ENCODE results near the gene DAPK1.
"Not testable (repeated sequence)": the region's sequence is repeated elsewhere in the genome, so short reads cannot be mapped to it uniquely, and the experiment has no call there.

The DAPK1 gene

GRCh38 chr9:87741326-87741725 is 243.7 kb downstream of the DAPK1 start:
- Histone ChIP-seq H3K9me3 (replicated peaks; ENCODE audit: insufficient read depth, low read length) (no peaks in the 10 kb centered on the region), H3K27me3 (replicated peaks; ENCODE audit: insufficient read depth, low read length) (no peaks in the 10 kb centered on the region), H3K4me2 (ENCODE audit: low read depth, low read length) (no peak overlapping the region), H4K20me1 (ENCODE audit: insufficient read depth, low read length) (no peaks in the 10 kb centered on the region), H2AFZ (ENCODE audit: low read length) (no peak overlapping the region), H3K9me2 (replicated peaks; ENCODE audit: insufficient read depth, low read length) (no peaks in the 10 kb centered on the region), H3K4me1 (ENCODE audit: low read length) (no peaks in the 10 kb centered on the region), H3K9ac (ENCODE audit: low read length) (no peak overlapping the region), H3K79me2 (ENCODE audit: low read length) (no peaks in the 10 kb centered on the region), H3K36me3 (replicated peaks; ENCODE audit: insufficient read depth, low read length) (no peaks in the 10 kb centered on the region), H3K4me3 (ENCODE audit: low read length) (no peak overlapping the region), H3K27ac (ENCODE audit: low read length) (no peak overlapping the region), H3F3A (ENCODE audit: insufficient read depth, low read length) (no peaks in the 10 kb centered on the region)
- TF ChIP-seq EZH2 (optimal IDR thresholded peaks at IDR 0.05; ENCODE audit: low read depth, low read length) (no peak), EZH2phosphoT487 (IDR thresholded peaks at IDR 0.05; ENCODE audit: low read length) (no peak), CTCF (IDR thresholded peaks at IDR 0.05; ENCODE audit: low read length) (no peak)
- no peak for DNase-seq

- H2AFZ ChIP-seq (ENCODE audit: low read length): no peak overlapping the region
- no peak for DNase-seq
- H3F3A ChIP-seq (ENCODE audit: insufficient read depth, low read length): no peaks in the 10 kb centered on the region
- no peak overlapping the region for H3K4me2 ChIP-seq (ENCODE audit: low read depth, low read length)
- H3K79me2 ChIP-seq (ENCODE audit: low read length): no peaks in the 10 kb centered on the region
- H3K4me1 ChIP-seq (ENCODE audit: low read length): no peaks in the 10 kb centered on the region
- H3K9ac ChIP-seq (ENCODE audit: low read length): no peak overlapping the region
- TF ChIP-seq CTCF (IDR thresholded peaks at IDR 0.05; ENCODE audit: low read length) (no peak), EZH2phosphoT487 (IDR thresholded peaks at IDR 0.05; ENCODE audit: low read length) (no peak), EZH2 (optimal IDR thresholded peaks at IDR 0.05; ENCODE audit: low read depth, low read length) (no peak)
- no peaks in the 10 kb centered on the region for H3K36me3 ChIP-seq (replicated peaks; ENCODE audit: insufficient read depth, low read length)
- no peak overlapping the region for H3K27ac ChIP-seq (ENCODE audit: low read length)
- H4K20me1 ChIP-seq (ENCODE audit: insufficient read depth, low read length): no peaks in the 10 kb centered on the region
- H3K4me3 ChIP-seq (ENCODE audit: low read length): no peak overlapping the region
- H3K9me3 ChIP-seq (replicated peaks; ENCODE audit: insufficient read depth, low read length): no peaks in the 10 kb centered on the region
- no peaks in the 10 kb centered on the region for H3K9me2 ChIP-seq (replicated peaks; ENCODE audit: insufficient read depth, low read length)
- no peaks in the 10 kb centered on the region for H3K27me3 ChIP-seq (replicated peaks; ENCODE audit: insufficient read depth, low read length)
Measured at GRCh38 chr9:87741891-87742290, 244.2 kb downstream of the DAPK1 start.

- no peaks in the 10 kb centered on the region for H3K4me1 ChIP-seq (ENCODE audit: low read length)
- no peaks in the 10 kb centered on the region for H3K9me2 ChIP-seq (replicated peaks; ENCODE audit: insufficient read depth, low read length)
- H3K9me3 ChIP-seq (replicated peaks; ENCODE audit: insufficient read depth, low read length): no peaks in the 10 kb centered on the region
- H4K20me1 ChIP-seq (ENCODE audit: insufficient read depth, low read length): no peaks in the 10 kb centered on the region
- H3K36me3 ChIP-seq (replicated peaks; ENCODE audit: insufficient read depth, low read length): no peaks in the 10 kb centered on the region
- H3K27ac ChIP-seq (ENCODE audit: low read length): no peak overlapping the region
- TF ChIP-seq EZH2phosphoT487 (IDR thresholded peaks at IDR 0.05; ENCODE audit: low read length) (no peak), CTCF (IDR thresholded peaks at IDR 0.05; ENCODE audit: low read length) (no peak), EZH2 (optimal IDR thresholded peaks at IDR 0.05; ENCODE audit: low read depth, low read length) (no peak)
- H3K4me2 ChIP-seq (ENCODE audit: low read depth, low read length): no peak overlapping the region
- no peak overlapping the region for H3K4me3 ChIP-seq (ENCODE audit: low read length)
- no peaks in the 10 kb centered on the region for H3F3A ChIP-seq (ENCODE audit: insufficient read depth, low read length)
- no peaks in the 10 kb centered on the region for H3K79me2 ChIP-seq (ENCODE audit: low read length)
- no peak overlapping the region for H2AFZ ChIP-seq (ENCODE audit: low read length)
- H3K27me3 ChIP-seq (replicated peaks; ENCODE audit: insufficient read depth, low read length): no peaks in the 10 kb centered on the region
- DNase-seq: no peak
- H3K9ac ChIP-seq (ENCODE audit: low read length): no peak overlapping the region
Measured at GRCh38 chr9:87742813-87743428, 245.3 kb downstream of the DAPK1 start.

GRCh38 chr9:87744247-87744646 is 246.6 kb downstream of the DAPK1 start:
- H2AFZ ChIP-seq (ENCODE audit: low read length); H3K27me3 ChIP-seq (replicated peaks; ENCODE audit: insufficient read depth, low read length); H3K9me3 ChIP-seq (replicated peaks; ENCODE audit: insufficient read depth, low read length); H3K4me2 ChIP-seq (ENCODE audit: low read depth, low read length); H3K27ac ChIP-seq (ENCODE audit: low read length); H3K36me3 ChIP-seq (replicated peaks; ENCODE audit: insufficient read depth, low read length); H4K20me1 ChIP-seq (ENCODE audit: insufficient read depth, low read length); H3K9me2 ChIP-seq (replicated peaks; ENCODE audit: insufficient read depth, low read length); H3F3A ChIP-seq (ENCODE audit: insufficient read depth, low read length); H3K79me2 ChIP-seq (ENCODE audit: low read length); H3K4me1 ChIP-seq (ENCODE audit: low read length); DNase-seq; H3K4me3 ChIP-seq (ENCODE audit: low read length); H3K9ac ChIP-seq (ENCODE audit: low read length): not testable (repeated sequence)
